ENCODE results near the gene CA5A.

CA5A gene

DNA sequence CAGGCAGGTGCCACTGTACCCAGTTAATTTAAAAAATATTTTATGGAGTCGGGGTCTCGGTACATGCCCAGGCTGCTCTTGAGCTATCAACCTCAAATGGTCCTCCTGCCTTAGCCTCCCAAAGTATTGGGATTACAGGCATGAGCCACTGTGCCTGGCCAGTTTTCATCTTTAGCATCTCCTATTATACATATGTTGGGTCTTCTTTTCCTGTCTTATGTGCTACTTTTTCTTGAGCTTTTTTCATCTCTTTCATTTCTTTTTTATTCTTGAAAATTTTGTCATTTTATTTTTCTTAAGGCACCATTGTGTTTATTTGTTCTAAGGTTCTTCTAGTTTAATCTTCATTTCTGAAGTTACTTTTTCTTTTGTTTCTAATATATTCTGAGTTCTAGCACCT, 35.6 kb upstream of the CA5A start:
- H3K36me3 ChIP-seq (ENCODE audit: insufficient read depth, low read length): no peaks in the 10 kb centered on the region; the same call in 1 of the 2 replicates
- no peak overlapping the region for H3K9ac ChIP-seq (ENCODE audit: low read depth, low read length)
- H3K4me1 ChIP-seq (ENCODE audit: insufficient read depth, low read length): no peaks in the 10 kb centered on the region
- H3K9me3 ChIP-seq (ENCODE audit: control insufficient read depth, insufficient read depth, low read length): peaks cover 17% of the 10 kb centered on the region

GRCh38 chr16:87970186-87970585, 33.9 kb upstream of the CA5A start:
- Histone ChIP-seq H3K4me1 (ENCODE audit: insufficient read depth, low read length) (no peaks in the 10 kb centered on the region; the same call in 1 of the 2 replicates), H3K9me3 (ENCODE audit: control insufficient read depth, insufficient read depth, low read length) (peaks cover 17% of the 10 kb centered on the region), H3K36me3 (ENCODE audit: insufficient read depth, low read length) (no peaks in the 10 kb centered on the region; the same call in 1 of the 2 replicates), H3K9ac (ENCODE audit: low read depth, low read length) (no peak overlapping the region)

GRCh38 chr16:87968541-87968940, 32.2 kb upstream of the CA5A start:
- H3K4me1 ChIP-seq (ENCODE audit: insufficient read depth, low read length): no peaks in the 10 kb centered on the region; the same call in 1 of the 2 replicates
- H3K9ac ChIP-seq (ENCODE audit: low read depth, low read length): no peak overlapping the region
- peaks cover 17% of the 10 kb centered on the region for H3K9me3 ChIP-seq (ENCODE audit: control insufficient read depth, insufficient read depth, low read length)
- no peaks in the 10 kb centered on the region; the same call in 1 of the 2 replicates for H3K36me3 ChIP-seq (ENCODE audit: insufficient read depth, low read length)

GRCh38 chr16:87966685-87967185, 30.4 kb upstream of the CA5A start:
- Histone ChIP-seq H3K9ac (ENCODE audit: low read depth, low read length) (no peak overlapping the region), H3K9me3 (ENCODE audit: control insufficient read depth, insufficient read depth, low read length) (peaks cover 9% of the 10 kb centered on the region), H3K36me3 (ENCODE audit: insufficient read depth, low read length) (no peaks in the 10 kb centered on the region; the same call in 1 of the 2 replicates), H3K4me1 (ENCODE audit: insufficient read depth, low read length) (no peaks in the 10 kb centered on the region; the same call in 1 of the 2 replicates)

DNA sequence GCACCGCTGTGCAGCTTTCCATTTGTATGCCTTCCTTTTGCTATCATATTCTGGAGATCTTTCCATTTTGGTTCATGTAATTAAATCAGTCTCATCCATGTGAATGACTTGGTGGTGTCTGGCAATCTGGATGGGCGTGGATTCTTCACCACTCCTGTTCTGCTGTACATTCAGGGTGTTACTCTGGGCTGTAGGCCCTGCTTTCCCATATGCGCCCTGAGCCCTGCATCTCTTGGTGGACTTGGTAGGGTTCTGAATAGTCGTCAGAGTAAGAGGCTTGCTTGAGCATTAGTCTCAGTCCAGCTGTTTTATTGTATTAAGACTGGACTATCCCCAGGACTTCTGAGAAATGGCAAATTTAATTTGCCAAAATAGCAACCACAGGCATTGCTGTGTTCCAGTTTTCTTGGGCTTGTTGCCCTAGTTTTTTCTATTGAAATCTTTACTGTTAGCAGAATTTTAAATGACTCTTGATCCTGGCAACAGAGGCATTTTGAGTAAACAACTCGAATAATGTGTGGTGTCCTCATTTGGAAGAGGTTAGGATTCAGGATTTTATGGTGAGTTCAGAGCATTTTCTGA, 29.8 kb upstream of the CA5A start:
- no peak overlapping the region for H3K9ac ChIP-seq (ENCODE audit: low read depth, low read length)
- no peaks in the 10 kb centered on the region; the same call in 1 of the 2 replicates for H3K36me3 ChIP-seq (ENCODE audit: insufficient read depth, low read length)
- peaks cover 3% of the 10 kb centered on the region; the same call in 1 of the 2 replicates for H3K9me3 ChIP-seq (ENCODE audit: control insufficient read depth, insufficient read depth, low read length)
- no peaks in the 10 kb centered on the region; the same call in 1 of the 2 replicates for H3K4me1 ChIP-seq (ENCODE audit: insufficient read depth, low read length)

GRCh38 chr16:87965417-87965816, 29.1 kb upstream of the CA5A start:
- Histone ChIP-seq H3K9me3 (ENCODE audit: control insufficient read depth, insufficient read depth, low read length) (no peaks in the 10 kb centered on the region), H3K9ac (ENCODE audit: low read depth, low read length) (no peak overlapping the region), H3K36me3 (ENCODE audit: insufficient read depth, low read length) (no peaks in the 10 kb centered on the region), H3K4me1 (ENCODE audit: insufficient read depth, low read length) (no peaks in the 10 kb centered on the region; the same call in 1 of the 2 replicates)

DNA sequence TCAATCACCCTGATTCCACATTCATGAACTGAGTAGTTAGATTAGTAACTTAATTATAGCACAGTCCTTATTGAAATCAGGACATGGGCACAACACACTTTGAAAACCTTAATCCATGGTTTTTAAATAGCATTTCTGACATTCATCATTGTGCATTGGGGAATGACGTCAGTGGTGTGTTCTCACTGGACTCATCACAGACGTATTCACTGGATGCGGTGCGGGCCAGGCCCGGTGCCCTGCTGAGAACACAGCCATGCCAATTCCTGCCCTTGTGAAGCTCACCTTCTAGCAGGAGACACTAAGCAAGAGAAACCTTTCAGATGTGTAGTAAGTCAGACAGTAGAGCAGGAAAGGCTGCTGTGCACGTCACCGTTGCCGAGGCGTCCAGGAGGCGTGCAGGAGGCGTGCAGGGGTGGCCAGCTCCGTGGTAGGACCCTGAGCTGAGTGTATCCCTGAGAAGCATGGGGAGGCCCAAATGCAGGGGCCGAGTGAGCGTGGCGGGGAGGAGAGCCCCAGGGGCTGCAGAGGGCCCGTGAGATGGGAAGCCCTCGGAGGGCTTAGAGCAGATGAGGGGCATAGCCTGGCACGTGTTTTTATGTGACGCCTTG, 27.8 kb upstream of the CA5A start:
- Histone ChIP-seq H3K4me1 (ENCODE audit: insufficient read depth, low read length) (no peaks in the 10 kb centered on the region; the same call in 1 of the 2 replicates), H3K9ac (ENCODE audit: low read depth, low read length) (no peak overlapping the region), H3K9me3 (ENCODE audit: control insufficient read depth, insufficient read depth, low read length) (no peaks in the 10 kb centered on the region)

DNA sequence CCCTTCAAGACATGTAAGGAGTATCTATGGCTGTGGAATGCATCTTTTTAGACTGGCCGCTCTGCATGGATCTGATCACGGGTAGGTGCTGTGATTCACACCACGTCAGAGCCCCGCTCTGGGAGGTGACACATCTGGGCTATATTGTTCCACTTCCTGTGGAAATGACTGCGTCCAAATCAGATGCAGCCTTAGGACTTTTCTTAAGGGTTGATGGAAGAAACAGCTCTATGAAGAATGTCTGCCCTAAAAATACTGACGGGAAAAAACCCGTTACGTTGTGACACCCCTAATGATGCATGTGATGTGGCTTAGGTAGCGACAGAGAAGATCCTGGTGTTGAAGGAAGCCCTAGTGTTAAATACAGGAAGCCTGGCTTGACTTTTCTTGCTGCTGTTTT, 27.1 kb upstream of the CA5A start:
- H3K9ac ChIP-seq (ENCODE audit: low read depth, low read length): no peak overlapping the region
- H3K4me1 ChIP-seq (ENCODE audit: insufficient read depth, low read length): no peaks in the 10 kb centered on the region; the same call in 1 of the 2 replicates
- no peaks in the 10 kb centered on the region for H3K9me3 ChIP-seq (ENCODE audit: control insufficient read depth, insufficient read depth, low read length)
- H3K36me3 ChIP-seq (ENCODE audit: insufficient read depth, low read length): no peaks in the 10 kb centered on the region

More for the DNA sequence above, 27.8 kb upstream of the CA5A start:
- H3K36me3 ChIP-seq (ENCODE audit: insufficient read depth, low read length): no peaks in the 10 kb centered on the region

DNA sequence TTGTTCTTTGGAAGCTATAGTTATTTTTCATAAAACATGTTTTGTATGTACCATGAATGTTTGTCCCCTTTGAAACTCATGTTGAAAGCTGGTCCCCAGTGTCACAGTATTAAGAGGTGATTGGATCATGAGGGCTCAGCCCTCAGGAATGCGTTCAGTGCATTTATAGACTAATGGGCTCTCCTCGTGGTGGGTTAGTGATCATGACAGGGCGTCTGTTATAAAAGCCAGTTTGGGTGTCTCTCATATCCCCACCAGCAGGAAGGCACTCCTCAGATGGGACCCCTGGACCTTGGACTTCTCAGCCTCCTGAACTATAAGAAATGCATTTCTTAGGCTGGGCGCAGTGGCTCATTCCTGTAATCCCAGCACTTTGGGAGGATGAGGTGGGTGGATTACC, 25.3 kb upstream of the CA5A start:
- Histone ChIP-seq H3K9ac (ENCODE audit: low read depth, low read length) (no peak overlapping the region), H3K9me3 (ENCODE audit: control insufficient read depth, insufficient read depth, low read length) (no peaks in the 10 kb centered on the region), H3K36me3 (ENCODE audit: insufficient read depth, low read length) (no peaks in the 10 kb centered on the region), H3K4me1 (ENCODE audit: insufficient read depth, low read length) (peaks cover 3% of the 10 kb centered on the region; the same call in 1 of the 2 replicates)

GRCh38 chr16:87960852-87961251, 24.5 kb upstream of the CA5A start:
- Histone ChIP-seq H3K9ac (ENCODE audit: low read depth, low read length) (no peak overlapping the region), H3K36me3 (ENCODE audit: insufficient read depth, low read length) (no peaks in the 10 kb centered on the region), H3K4me1 (ENCODE audit: insufficient read depth, low read length) (peaks cover 11% of the 10 kb centered on the region), H3K9me3 (ENCODE audit: control insufficient read depth, insufficient read depth, low read length) (no peaks in the 10 kb centered on the region)

DNA sequence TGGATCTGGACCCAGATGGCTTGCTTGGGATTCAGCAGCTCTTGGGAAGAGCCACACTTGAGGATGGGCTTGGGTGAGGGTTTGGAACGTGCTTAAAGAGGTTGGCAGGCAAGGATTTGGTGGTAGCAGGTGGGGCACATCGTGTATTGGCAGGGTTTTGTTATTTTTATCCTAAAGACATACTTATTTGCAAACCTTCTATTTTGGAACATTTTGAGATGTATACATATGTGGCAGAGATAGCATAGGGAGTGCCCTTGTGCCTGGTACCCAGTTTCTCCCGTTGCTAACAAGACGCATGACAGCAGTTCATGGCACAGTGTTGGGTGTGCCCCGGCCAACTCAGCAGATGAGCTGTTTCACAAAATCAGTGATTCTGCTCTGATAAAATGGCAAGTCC, 24.0 kb upstream of the CA5A start:
- peaks cover 12% of the 10 kb centered on the region for H3K4me1 ChIP-seq (ENCODE audit: insufficient read depth, low read length)
- no peaks in the 10 kb centered on the region for H3K36me3 ChIP-seq (ENCODE audit: insufficient read depth, low read length)
- no peaks in the 10 kb centered on the region for H3K9me3 ChIP-seq (ENCODE audit: control insufficient read depth, insufficient read depth, low read length)
- H3K9ac ChIP-seq (ENCODE audit: low read depth, low read length): no peak overlapping the region

GRCh38 chr16:87959391-87959990, 23.2 kb upstream of the CA5A start:
- no peaks in the 10 kb centered on the region for H3K36me3 ChIP-seq (ENCODE audit: insufficient read depth, low read length)
- H3K4me1 ChIP-seq (ENCODE audit: insufficient read depth, low read length): peaks cover 12% of the 10 kb centered on the region
- H3K9me3 ChIP-seq (ENCODE audit: control insufficient read depth, insufficient read depth, low read length): no peaks in the 10 kb centered on the region
- H3K9ac ChIP-seq (ENCODE audit: low read depth, low read length): no peak overlapping the region

DNA sequence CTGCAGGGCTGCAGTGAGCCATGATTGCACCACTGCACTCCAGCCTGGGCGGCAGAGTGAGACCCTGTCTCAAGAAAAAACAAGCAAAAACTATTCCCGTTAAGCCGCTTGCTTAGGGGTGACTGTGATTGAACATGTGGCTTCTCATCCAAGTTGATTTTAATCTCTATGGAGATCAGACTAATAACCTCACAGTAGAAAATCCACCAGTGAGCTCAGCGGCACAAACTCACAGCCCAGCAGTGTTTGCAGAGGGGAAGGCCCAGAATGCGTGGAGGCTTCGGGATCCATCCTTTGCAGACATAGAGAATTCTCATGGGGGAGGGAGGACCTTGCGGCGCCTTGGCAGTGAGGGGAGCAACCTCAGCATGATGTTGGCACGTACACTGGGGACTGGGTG, 22.3 kb upstream of the CA5A start:
- Histone ChIP-seq H3K9me3 (ENCODE audit: control insufficient read depth, insufficient read depth, low read length) (no peaks in the 10 kb centered on the region), H3K4me1 (ENCODE audit: insufficient read depth, low read length) (peaks cover 12% of the 10 kb centered on the region), H3K36me3 (ENCODE audit: insufficient read depth, low read length) (no peaks in the 10 kb centered on the region), H3K9ac (ENCODE audit: low read depth, low read length) (no peak overlapping the region)

GRCh38 chr16:87957296-87958094, 21.2 kb upstream of the CA5A start:
- Histone ChIP-seq H3K36me3 (ENCODE audit: insufficient read depth, low read length) (no peaks in the 10 kb centered on the region), H3K4me1 (ENCODE audit: insufficient read depth, low read length) (peaks cover 15% of the 10 kb centered on the region)

More at GRCh38 chr16:87957296-87958094, 21.2 kb upstream of the CA5A start:
- Histone ChIP-seq H3K9me3 (ENCODE audit: control insufficient read depth, insufficient read depth, low read length) (no peaks in the 10 kb centered on the region), H3K9ac (ENCODE audit: low read depth, low read length) (no peak overlapping the region)

All from ES-I3 (cell line).